Omental fat pad (tissue), 4 donors: ENCODE data around the gene COL23A1. TPM values are rescaled to one million over a fixed set of nuclear protein-coding genes. Genes with fewer than 3 reads are reported as not detected.

ENCODE experiments used
- ATAC-seq: fragments of 150-250 bp; one replicate; pipeline ENCODE4 v1.9.1; 2016; ENCODE audit warnings: mild to moderate bottlenecking, moderate library complexity; ENCODE audit not compliant: low FRiP score
- DNase-seq: peaks from one replicate; pipeline ENCODE4 v3.0.0-alpha.2; 2019; ENCODE audit warnings: low spot score
- CTCF ChIP-seq, 3 donors: fragments of 450-650 bp; IDR thresholded peaks; one replicate each; pipeline ENCODE4 v1.5.1; 2016 to 2017; ENCODE audit warnings: antibody characterized with exemption in 3 of 3, mild to moderate bottlenecking in 3 of 3, moderate library complexity in 2 of 3
- total RNA-seq, 4 donors: library from RNA; depleted of rRNA; stranded (reverse); fragments of >200 nt; gene quantifications; one replicate each; pipeline ENCODE4 v1.1.0, GENCODE V29; 2016

The COL23A1 gene
- total RNA-seq, 4 donors from 2014 or later = 0.12 to 1.0 (median 0.49) TPM

- DNase-seq (no peak), ATAC-seq (no peak)
- no peak for TF ChIP-seq CTCF (IDR thresholded peaks at IDR 0.05)
Measured at GRCh38 chr5:178298283-178298807, 291.8 kb downstream of the COL23A1 start.

- ATAC-seq (no peak), DNase-seq (no peak)
- TF ChIP-seq CTCF (IDR thresholded peaks at IDR 0.05) = no peak
Measured at GRCh38 chr5:178297751-178298150, 292.4 kb downstream of the COL23A1 start.

GRCh38 chr5:178296066-178296465 lies 294.1 kb downstream of the COL23A1 start:
- no peak for ATAC-seq
- no peak for TF ChIP-seq CTCF (IDR thresholded peaks at IDR 0.05)
- no peak for DNase-seq

- no peak for TF ChIP-seq CTCF (IDR thresholded peaks at IDR 0.05)
- DNase-seq (no peak), ATAC-seq (no peak)
Measured at GRCh38 chr5:178295589-178295988, 294.6 kb downstream of the COL23A1 start.

GRCh38 chr5:178293815-178294214 lies 296.4 kb downstream of the COL23A1 start:
- ATAC-seq (no peak), DNase-seq (no peak)
- no peak for TF ChIP-seq CTCF (IDR thresholded peaks at IDR 0.05)

- DNase-seq (no peak), ATAC-seq (no peak)
- TF ChIP-seq CTCF (IDR thresholded peaks at IDR 0.05) = no peak
Measured at GRCh38 chr5:178293400-178293799, 296.8 kb downstream of the COL23A1 start.

GRCh38 chr5:178292826-178293205 lies 297.4 kb downstream of the COL23A1 start:
- no peak for DNase-seq

More at GRCh38 chr5:178292826-178293205, 297.4 kb downstream of the COL23A1 start:
- ATAC-seq = no peak
- no peak for TF ChIP-seq CTCF (IDR thresholded peaks at IDR 0.05)
